ENCODE results near the gene KRT83.

The KRT83 gene

GRCh38 chr12:52320784-52321400, at the start of gene KRT83:
KRT83 (minus strand) TSS chr12:52321398; CDS start chr12:52321335, 63 bp downstream.
- in situ Hi-C loops (cut with HindIII; ENCODE audit: low pct_ligation_motif_present, low pct_unique_long_range_greater_than_20kb, low sequenced_read_pairs) = no loop called here
- DNase-seq = no peak

GRCh38 chr12:52369809-52370208, 48.6 kb upstream of the KRT83 start:
- no peak for DNase-seq
- in situ Hi-C loops (cut with HindIII; ENCODE audit: low pct_ligation_motif_present, low pct_unique_long_range_greater_than_20kb, low sequenced_read_pairs) = loop anchor here (25.0 kb wide), 1 partner anchor 617 kb away; no protein-coding TSS in a partner anchor

- DNase-seq = no peak
- in situ Hi-C loops (cut with HindIII; ENCODE audit: low pct_ligation_motif_present, low pct_unique_long_range_greater_than_20kb, low sequenced_read_pairs) = loop anchor here (25.0 kb wide), 1 partner anchor 618 kb away; no protein-coding TSS in a partner anchor
Measured at GRCh38 chr12:52369211-52369610, 48.0 kb upstream of the KRT83 start.

GRCh38 chr12:52368508-52368907, 47.3 kb upstream of the KRT83 start:
- DNase-seq = no peak
- in situ Hi-C loops (cut with HindIII; ENCODE audit: low pct_ligation_motif_present, low pct_unique_long_range_greater_than_20kb, low sequenced_read_pairs) = loop anchor here (25.0 kb wide), 1 partner anchor 619 kb away; no protein-coding TSS in a partner anchor

DNA sequence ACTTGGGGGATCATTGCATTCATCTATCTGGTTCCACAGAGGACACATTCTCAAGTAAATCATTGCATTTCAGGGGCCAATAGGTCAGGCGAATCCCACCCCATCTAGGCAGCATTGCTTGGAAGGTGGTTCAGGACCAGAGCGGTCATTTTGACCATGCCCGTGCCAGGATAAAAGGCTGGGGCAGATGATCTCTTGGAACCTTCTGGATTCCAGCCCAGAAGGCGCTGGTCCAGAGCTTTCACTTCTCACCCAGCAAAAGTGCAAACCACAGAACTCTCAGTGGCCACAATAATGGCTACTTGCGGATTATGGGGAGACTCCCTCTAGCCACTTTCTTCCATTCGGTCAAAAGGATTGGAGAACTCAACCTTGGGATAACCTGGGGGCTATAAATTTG, 46.7 kb upstream of the KRT83 start:
- in situ Hi-C loops (cut with HindIII; ENCODE audit: low pct_ligation_motif_present, low pct_unique_long_range_greater_than_20kb, low sequenced_read_pairs) = loop anchor here (25.0 kb wide), 1 partner anchor 619 kb away; no protein-coding TSS in a partner anchor
- DNase-seq = peak; percentile 20

DNA sequence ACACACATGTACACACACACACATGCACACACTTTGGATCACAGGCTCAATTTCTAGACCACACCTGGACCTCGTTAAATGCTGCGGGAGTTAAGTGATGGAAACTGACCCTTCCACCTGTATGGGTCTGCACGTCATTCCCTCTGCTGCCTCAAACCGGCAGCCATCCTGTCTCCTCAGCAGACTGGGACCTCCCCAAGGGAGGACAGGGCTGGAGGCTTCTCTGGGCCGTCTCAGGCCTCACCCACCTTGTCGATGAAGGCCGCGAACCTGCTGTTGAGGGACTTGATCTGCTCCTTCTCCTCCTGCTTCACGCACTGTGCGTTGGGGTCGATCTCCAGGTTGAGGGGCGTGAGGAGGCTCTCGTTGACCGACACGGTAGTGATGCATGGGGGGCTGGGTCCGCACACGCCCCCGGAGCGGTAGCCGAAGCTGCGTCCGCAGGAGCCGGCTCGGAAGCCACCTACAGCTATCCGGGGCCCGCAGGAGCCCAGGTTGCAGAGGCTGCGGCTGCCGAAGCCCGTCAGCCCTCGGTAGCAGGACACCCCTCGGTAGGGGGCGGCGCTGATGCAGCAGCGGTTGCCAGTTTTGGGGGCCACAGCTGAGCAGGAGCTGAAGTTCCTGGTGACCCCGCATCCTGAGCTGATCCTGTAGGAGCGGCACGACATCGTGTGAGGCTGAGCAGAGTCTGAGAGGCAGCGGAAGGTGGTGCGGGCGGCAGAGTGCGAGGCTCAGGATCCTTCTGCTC, 45.7 kb upstream of the KRT83 start, which contains the start of gene KRT85:
TSS of gene KRT85 (minus strand) at position 744 of the 748 bp plus-strand sequence. CDS start at position 668, 76 bp downstream.
- no peak for DNase-seq
- in situ Hi-C loops (cut with HindIII; ENCODE audit: low pct_ligation_motif_present, low pct_unique_long_range_greater_than_20kb, low sequenced_read_pairs) = loop anchor here (25.0 kb wide), 1 partner anchor 620 kb away; no protein-coding TSS in a partner anchor

DNA sequence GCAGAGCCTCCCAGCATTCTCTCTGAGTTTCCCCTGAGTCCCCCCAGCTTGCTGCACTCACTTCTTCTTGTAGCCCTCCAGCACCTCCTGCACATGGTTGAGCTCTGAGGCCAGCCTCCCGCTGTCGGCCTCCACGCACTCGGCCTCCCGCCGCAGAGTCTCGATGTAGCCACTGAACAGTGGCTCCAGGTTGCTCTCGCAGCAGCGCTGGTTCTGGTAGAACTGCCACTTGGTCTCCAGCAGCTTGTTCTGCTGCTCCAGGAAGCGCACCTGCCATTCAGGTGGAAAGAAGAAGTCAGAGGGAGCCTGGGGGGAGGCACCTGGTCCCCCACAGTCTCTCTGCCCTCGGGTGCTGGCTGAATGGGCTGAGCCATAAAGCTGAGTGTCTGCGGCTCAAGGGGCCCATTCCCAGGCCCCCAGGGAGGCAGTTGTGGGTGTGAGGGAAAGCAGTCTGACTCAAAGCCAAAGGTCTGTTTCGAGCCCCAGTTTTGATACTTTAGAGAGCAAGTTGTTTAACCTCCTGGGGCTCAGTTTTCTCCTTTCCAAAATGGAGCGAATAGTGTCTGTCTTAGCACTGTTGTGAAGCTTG, 43.8 kb upstream of the KRT83 start:
- DNase-seq = no peak
- in situ Hi-C loops (cut with HindIII; ENCODE audit: low pct_ligation_motif_present, low pct_unique_long_range_greater_than_20kb, low sequenced_read_pairs) = loop anchor here (25.0 kb wide), 1 partner anchor 622 kb away; no protein-coding TSS in a partner anchor

- DNase-seq = no peak
- in situ Hi-C loops (cut with HindIII; ENCODE audit: low pct_ligation_motif_present, low pct_unique_long_range_greater_than_20kb, low sequenced_read_pairs) = loop anchor here (25.0 kb wide), 1 partner anchor 623 kb away; no protein-coding TSS in a partner anchor
Measured at GRCh38 chr12:52364061-52364460, 42.9 kb upstream of the KRT83 start.

DNA sequence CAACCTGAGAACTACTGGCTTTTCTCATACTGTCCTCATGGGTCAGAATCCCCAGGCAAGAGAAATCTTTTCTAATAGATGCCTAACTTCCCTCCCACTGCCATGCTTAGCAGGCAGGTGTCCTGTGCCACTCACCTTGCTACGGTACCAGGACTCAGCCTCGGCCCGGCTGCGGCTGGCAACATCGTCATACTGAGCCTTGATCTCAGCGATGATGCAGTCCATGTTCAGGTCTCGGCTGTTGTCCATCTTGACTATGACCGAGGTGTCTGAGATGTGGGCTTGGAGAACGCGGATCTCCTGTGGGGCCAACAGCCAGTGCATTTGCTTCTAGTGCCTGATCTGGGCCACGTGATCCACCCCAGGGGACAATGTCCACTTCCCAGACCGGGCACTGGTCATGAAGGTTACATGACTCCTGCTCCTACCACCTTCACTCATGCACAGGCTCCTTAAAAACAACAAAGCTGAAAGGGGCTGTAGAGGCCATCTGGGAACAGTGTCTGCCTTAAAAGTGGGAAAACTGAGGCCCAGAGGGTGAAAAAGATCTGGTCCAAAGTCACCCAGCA, 42.0 kb upstream of the KRT83 start:
- no peak for DNase-seq
- in situ Hi-C loops (cut with HindIII; ENCODE audit: low pct_ligation_motif_present, low pct_unique_long_range_greater_than_20kb, low sequenced_read_pairs) = loop anchor here (25.0 kb wide), 1 partner anchor 624 kb away; no protein-coding TSS in a partner anchor

DNA sequence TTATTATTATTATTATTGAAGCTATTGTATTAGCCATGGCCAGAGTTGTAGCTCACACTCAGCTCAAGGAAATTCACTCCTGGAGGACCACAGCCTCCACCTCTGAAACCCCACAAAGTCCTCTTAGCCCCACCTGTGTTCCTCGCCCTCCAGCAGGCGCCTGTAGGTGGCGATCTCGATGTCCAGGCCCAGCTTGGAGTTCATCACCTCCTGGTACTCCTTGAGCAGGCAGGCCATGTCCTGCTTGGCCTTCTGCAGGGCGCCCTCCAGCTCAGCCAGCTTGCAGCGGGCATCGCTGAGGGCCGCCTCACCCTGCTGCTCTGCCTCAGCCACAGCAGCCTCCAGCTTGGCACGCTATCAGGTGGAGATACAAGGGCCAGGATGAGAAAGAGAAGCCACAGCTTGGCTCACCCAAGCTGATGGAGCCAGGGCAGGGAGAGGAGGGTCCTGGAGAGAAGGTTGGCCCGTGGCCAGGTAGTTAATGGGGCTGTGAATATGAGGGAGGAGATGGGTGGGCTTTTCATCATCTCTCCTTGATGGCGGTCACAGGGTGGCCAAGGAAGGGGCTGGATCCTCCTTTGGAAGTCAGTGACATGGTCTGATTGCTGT, 41.0 kb upstream of the KRT83 start:
- no peak for DNase-seq

GRCh38 chr12:52361553-52361952, 40.4 kb upstream of the KRT83 start:
- DNase-seq = no peak
- in situ Hi-C loops (cut with HindIII; ENCODE audit: low pct_ligation_motif_present, low pct_unique_long_range_greater_than_20kb, low sequenced_read_pairs) = loop anchor here (25.0 kb wide), 1 partner anchor 626 kb away; no protein-coding TSS in a partner anchor

More for the DNA sequence above, 41.0 kb upstream of the KRT83 start:
- in situ Hi-C loops (cut with HindIII; ENCODE audit: low pct_ligation_motif_present, low pct_unique_long_range_greater_than_20kb, low sequenced_read_pairs) = loop anchor here (25.0 kb wide), 1 partner anchor 625 kb away; no protein-coding TSS in a partner anchor

DNA sequence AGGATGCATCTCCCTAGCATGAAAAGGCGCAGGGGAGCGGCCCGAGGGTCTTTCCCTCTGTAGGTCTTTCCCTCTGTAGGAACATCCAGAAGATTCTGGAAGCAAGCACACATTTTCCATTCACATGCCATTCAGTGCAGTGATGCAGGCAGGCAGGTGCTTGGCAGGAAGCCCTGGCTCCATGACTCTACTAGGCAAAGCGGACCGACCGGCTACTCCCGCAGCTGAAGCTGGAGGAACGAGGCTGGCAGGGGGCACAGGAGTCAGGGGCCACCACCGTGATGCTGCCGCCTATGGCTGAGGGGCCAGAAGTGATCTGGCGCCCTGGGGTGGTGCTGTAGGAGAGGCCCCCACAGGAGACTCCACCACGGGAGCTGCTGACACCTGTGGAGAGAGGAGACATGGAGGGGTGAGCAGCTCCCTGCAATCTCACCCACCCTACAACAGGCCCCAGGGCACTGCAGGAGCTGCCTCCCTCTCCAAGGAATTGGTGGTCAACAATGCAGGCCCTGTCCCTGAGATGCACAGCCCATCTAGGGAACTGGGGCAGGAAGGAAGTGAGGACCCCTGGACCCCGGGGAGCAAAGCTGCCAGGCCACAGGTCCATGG, 39.6 kb upstream of the KRT83 start:
- in situ Hi-C loops (cut with HindIII; ENCODE audit: low pct_ligation_motif_present, low pct_unique_long_range_greater_than_20kb, low sequenced_read_pairs) = loop anchor here (25.0 kb wide), 1 partner anchor 627 kb away; no protein-coding TSS in a partner anchor
- no peak for DNase-seq

GRCh38 chr12:52360106-52360662, 39.0 kb upstream of the KRT83 start:
- in situ Hi-C loops (cut with HindIII; ENCODE audit: low pct_ligation_motif_present, low pct_unique_long_range_greater_than_20kb, low sequenced_read_pairs) = loop anchor here (25.0 kb wide), 1 partner anchor 627 kb away; no protein-coding TSS in a partner anchor
- DNase-seq = no peak

GRCh38 chr12:52359621-52360061, 38.4 kb upstream of the KRT83 start:
- in situ Hi-C loops (cut with HindIII; ENCODE audit: low pct_ligation_motif_present, low pct_unique_long_range_greater_than_20kb, low sequenced_read_pairs) = loop anchor here (25.0 kb wide), 1 partner anchor 628 kb away; no protein-coding TSS in a partner anchor

GRCh38 chr12:52358575-52359350, 37.6 kb upstream of the KRT83 start:
- no peak for DNase-seq

More at GRCh38 chr12:52359621-52360061, 38.4 kb upstream of the KRT83 start:
- no peak for DNase-seq

More at GRCh38 chr12:52358575-52359350, 37.6 kb upstream of the KRT83 start:
- in situ Hi-C loops (cut with HindIII; ENCODE audit: low pct_ligation_motif_present, low pct_unique_long_range_greater_than_20kb, low sequenced_read_pairs) = loop anchor here (25.0 kb wide), 1 partner anchor 629 kb away; no protein-coding TSS in a partner anchor
